Smooth muscle cell (in vitro differentiated cells): ENCODE results near the gene APBA2. TPM values are rescaled to one million over a fixed set of nuclear protein-coding genes. Genes with fewer than 3 reads are reported as not detected.

ENCODE experiments used
- DNase-seq: peaks from one replicate; lab custom pipeline; 2025; ENCODE audit not compliant: unreplicated experiment; lab: John Stamatoyannopoulos, UW
- H2AFZ ChIP-seq: fragments of 200-600 bp; sonication (generic); 2 replicates; pipeline ENCODE4 v1.6.0; 2016; ENCODE audit warnings: antibody characterized with exemption, low read depth, mild to moderate bottlenecking
- H3F3A ChIP-seq: fragments of 200-600 bp; sonication (generic); 2 replicates; pipeline ENCODE4 v1.6.0; 2017; ENCODE audit warnings: antibody characterized with exemption, low read depth
- H3K27ac ChIP-seq: fragments of 200-600 bp; sonication (generic); 2 replicates; pipeline ENCODE4 v1.5.1; 2016; ENCODE audit warnings: low read depth, mild to moderate bottlenecking
- H3K27me3 ChIP-seq: fragments of 200-600 bp; sonication (generic); 2 replicates; pipeline ENCODE4 v1.6.1; 2016; ENCODE audit warnings: low read depth, mild to moderate bottlenecking
- H3K36me3 ChIP-seq: fragments of 200-600 bp; sonication (generic); 2 replicates; pipeline ENCODE4 v1.5.1; 2016; ENCODE audit warnings: low read depth
- H3K4me1 ChIP-seq: fragments of 200-600 bp; sonication (generic); 2 replicates; pipeline ENCODE4 v1.5.1; 2016; ENCODE audit warnings: low read depth
- H3K4me2 ChIP-seq: fragments of 200-600 bp; sonication (generic); 2 replicates; pipeline ENCODE4 v1.6.0; 2016; ENCODE audit warnings: mild to moderate bottlenecking
- H3K4me3 ChIP-seq: fragments of 200-600 bp; sonication (generic); 2 replicates; pipeline ENCODE4 v1.5.1; 2016; ENCODE audit warnings: mild to moderate bottlenecking
- H3K79me2 ChIP-seq: fragments of 200-600 bp; sonication (generic); 2 replicates; pipeline ENCODE4 v1.6.0; 2016; ENCODE audit warnings: low read depth, mild to moderate bottlenecking
- H3K9ac ChIP-seq: fragments of 200-600 bp; sonication (generic); 2 replicates; pipeline ENCODE4 v1.6.0; 2016; ENCODE audit warnings: low read depth
- H3K9me3 ChIP-seq: fragments of 200-600 bp; sonication (generic); replicated peaks from 2 replicates; pipeline ENCODE4 v1.5.1; 2016; ENCODE audit warnings: low read depth
- H4K20me1 ChIP-seq: fragments of 200-600 bp; sonication (generic); 2 replicates; pipeline ENCODE4 v1.6.0; 2016; ENCODE audit warnings: low read depth
- CTCF ChIP-seq: fragments of 200-600 bp; sonication (generic); IDR thresholded peaks from 2 replicates; pipeline ENCODE4 v1.5.1; 2017; ENCODE audit warnings: borderline replicate concordance, mild to moderate bottlenecking, antibody characterized with exemption; ENCODE audit not compliant: insufficient read depth, poor library complexity, severe bottlenecking
- WGBS: methylation state at CpG from one replicate; pipeline ENCODE4 v1.1.7; 2016; ENCODE audit warnings: low lambda C conversion rate; 5-methylcytosine and 5-hydroxymethylcytosine counted together
- polyA plus RNA-seq: library from polyadenylated mRNA; unstranded; fragments of >200 nt; fragmentation: Nextera tagmentation; extraction: Ambion mirVana; gene quantifications from 2 replicates; pipeline ENCODE4 v1.2.1, GENCODE V29; 2016
- total RNA-seq: library from RNA; depleted of rRNA; stranded (reverse); fragments of >200 nt; gene quantifications from 2 replicates; pipeline ENCODE4 v1.2.3, GENCODE V29; 2014

APBA2 gene
- total and polyA plus RNA-seq, 2 experiments from 2014 or later, result 10.2 to 14.9 TPM

DNA sequence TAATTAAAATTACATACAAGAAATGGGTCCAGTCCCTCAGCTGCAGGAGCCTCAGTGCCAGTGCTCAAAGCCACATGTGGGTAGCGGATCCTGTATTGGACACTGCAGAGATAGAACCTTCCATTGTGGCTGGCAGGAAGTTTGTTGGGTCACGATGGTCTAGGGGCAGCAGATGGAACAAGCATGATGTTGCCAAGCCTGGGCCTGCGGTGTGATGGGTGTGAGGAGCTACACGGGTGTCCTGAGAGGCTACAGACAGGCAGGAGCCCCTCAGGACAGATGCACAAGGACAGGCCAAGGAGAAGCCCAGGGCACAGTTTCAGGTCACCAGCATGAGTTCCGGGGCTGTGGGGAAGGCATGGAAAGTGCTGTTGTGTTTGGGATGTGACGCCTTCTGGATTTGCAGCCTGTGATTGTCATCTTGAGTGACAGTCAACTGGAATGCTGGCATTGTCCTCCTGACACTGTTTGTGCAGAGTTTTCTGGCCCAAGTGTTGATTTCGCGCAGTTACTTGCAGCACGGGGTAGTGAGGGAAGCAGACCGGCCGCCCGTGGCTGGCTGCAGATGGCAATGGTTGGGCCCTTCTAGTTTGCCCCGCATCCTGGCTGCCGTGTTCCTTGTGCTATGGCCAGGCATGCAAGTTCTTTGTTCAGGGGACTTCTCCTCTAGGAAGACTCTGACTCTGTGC is 206.7 kb downstream of the APBA2 start:
- H3K27ac ChIP-seq, result no peak overlapping the region
- no peak overlapping the region for H3K4me2 ChIP-seq
- 97% methylated on average over 14 of the region's 14 CpGs for WGBS
- no peaks in the 10 kb centered on the region for H3K27me3 ChIP-seq
- DNase-seq, result no peak
- H3K36me3 ChIP-seq, result no peaks in the 10 kb centered on the region
- H3K79me2 ChIP-seq, result no peaks in the 10 kb centered on the region
- TF ChIP-seq CTCF, result no peak
- H3K4me1 ChIP-seq, result no peaks in the 10 kb centered on the region
- H3K4me3 ChIP-seq, result no peak overlapping the region
- no peaks in the 10 kb centered on the region for H3K9me3 ChIP-seq
- no peaks in the 10 kb centered on the region for H4K20me1 ChIP-seq
- no peaks in the 10 kb centered on the region for H3F3A ChIP-seq
- H3K9ac ChIP-seq, result no peak overlapping the region
- no peak overlapping the region for H2AFZ ChIP-seq

DNA sequence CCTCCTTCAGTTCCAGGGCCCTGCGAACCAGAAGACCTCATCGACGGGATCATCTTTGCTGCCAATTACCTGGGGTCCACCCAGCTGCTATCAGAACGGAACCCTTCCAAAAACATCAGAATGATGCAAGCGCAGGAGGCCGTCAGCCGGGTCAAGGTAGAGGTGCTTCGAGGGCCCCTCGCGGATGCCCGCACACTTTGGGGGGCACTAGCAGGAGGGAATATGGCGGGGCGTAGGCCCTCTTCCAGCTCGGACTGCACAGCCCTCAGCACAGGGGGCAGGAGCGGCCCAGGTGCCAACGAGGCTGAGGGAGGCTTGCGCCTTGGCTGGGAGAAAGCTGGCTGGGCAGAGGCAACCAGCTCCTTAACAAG is 207.3 kb downstream of the APBA2 start:
- no peaks in the 10 kb centered on the region for H3K4me1 ChIP-seq
- H3F3A ChIP-seq, result no peaks in the 10 kb centered on the region
- no peaks in the 10 kb centered on the region for H3K36me3 ChIP-seq
- no peaks in the 10 kb centered on the region for H3K79me2 ChIP-seq
- no peak for TF ChIP-seq CTCF
- no peak overlapping the region for H3K9ac ChIP-seq
- H3K9me3 ChIP-seq, result no peaks in the 10 kb centered on the region
- no peaks in the 10 kb centered on the region for H4K20me1 ChIP-seq
- DNase-seq, result no peak
- H3K27me3 ChIP-seq, result no peaks in the 10 kb centered on the region
- H3K27ac ChIP-seq, result no peak overlapping the region
- no peak overlapping the region for H3K4me3 ChIP-seq
- H3K4me2 ChIP-seq, result no peak overlapping the region
- no peak overlapping the region for H2AFZ ChIP-seq
- 98% methylated on average over 17 of the region's 17 CpGs for WGBS

GRCh38 chr15:29093696-29094343 is 208.0 kb downstream of the APBA2 start:
- H2AFZ ChIP-seq, result no peak overlapping the region
- no peaks in the 10 kb centered on the region for H3K36me3 ChIP-seq
- no peak overlapping the region for H3K4me2 ChIP-seq
- H3K27me3 ChIP-seq, result no peaks in the 10 kb centered on the region
- no peaks in the 10 kb centered on the region for H3K9me3 ChIP-seq
- no peak overlapping the region for H3K9ac ChIP-seq
- WGBS, result 94% methylated on average over 12 of the region's 12 CpGs
- no peak overlapping the region for H3K27ac ChIP-seq
- no peaks in the 10 kb centered on the region for H3K79me2 ChIP-seq
- no peaks in the 10 kb centered on the region for H4K20me1 ChIP-seq
- no peaks in the 10 kb centered on the region for H3K4me1 ChIP-seq
- no peak for TF ChIP-seq CTCF
- no peak for DNase-seq
- H3K4me3 ChIP-seq, result no peak overlapping the region
- no peaks in the 10 kb centered on the region for H3F3A ChIP-seq

GRCh38 chr15:29094711-29095110 is 208.9 kb downstream of the APBA2 start:
- Histone ChIP-seq H3K36me3 (no peaks in the 10 kb centered on the region), H3K27ac (no peak overlapping the region), H3K9ac (no peak overlapping the region), H3K27me3 (no peaks in the 10 kb centered on the region), H3K4me3 (no peak overlapping the region), H2AFZ (no peak overlapping the region), H4K20me1 (no peaks in the 10 kb centered on the region), H3K9me3 (no peaks in the 10 kb centered on the region), H3K4me2 (no peak overlapping the region), H3K79me2 (no peaks in the 10 kb centered on the region), H3K4me1 (no peaks in the 10 kb centered on the region), H3F3A (no peaks in the 10 kb centered on the region)
- DNase-seq, result no peak
- 81% methylated on average over 2 of the region's 2 CpGs for WGBS
- no peak for TF ChIP-seq CTCF
